ENCODE measurements around the gene PSMD12. TPM values are rescaled to one million over a fixed set of nuclear protein-coding genes. Genes with fewer than 3 reads are reported as not detected.

PSMD12 gene
- total RNA-seq, 4 donors from 2014 or later = 24.1 to 45.3 (median 27.7) TPM

GRCh38 chr17:67311575-67311974 is 54.8 kb downstream of the PSMD12 start:
- TF ChIP-seq CTCF (IDR thresholded peaks at IDR 0.05; ENCODE audit: low read depth) = no peak

GRCh38 chr17:67310406-67310805 is 56.0 kb downstream of the PSMD12 start:
- TF ChIP-seq CTCF (IDR thresholded peaks at IDR 0.05; ENCODE audit: low read depth) = no peak

GRCh38 chr17:67297454-67297960 is 68.9 kb downstream of the PSMD12 start:
- no peak for TF ChIP-seq CTCF (IDR thresholded peaks at IDR 0.05; ENCODE audit: low read depth)

- TF ChIP-seq CTCF (IDR thresholded peaks at IDR 0.05; ENCODE audit: low read depth) = no peak
Observed at GRCh38 chr17:67294451-67295199, 71.8 kb downstream of the PSMD12 start.

GRCh38 chr17:67293251-67294203 is 72.8 kb downstream of the PSMD12 start:
- TF ChIP-seq CTCF (IDR thresholded peaks at IDR 0.05; ENCODE audit: low read depth) = no peak

- TF ChIP-seq CTCF (IDR thresholded peaks at IDR 0.05; ENCODE audit: low read depth) = no peak
Observed at GRCh38 chr17:67290711-67291291, 75.6 kb downstream of the PSMD12 start.
